HEK293 (cell line): Measurements from ENCODE around the gene BLOC1S1.

Experiments
- CTCF ChIA-PET: fragments of 350-600 bp; formaldehyde crosslinking; extraction: SDS; loops from one replicate; lab custom pipeline; 2021; ENCODE audit warnings: antibody characterized with exemption; lab: Yijun Ruan, JAX
- POLR2A ChIA-PET: fragments of 300-600 bp; formaldehyde crosslinking; extraction: SDS; loops from one replicate; lab custom pipeline; 2020; ENCODE audit warnings: antibody characterized with exemption, inconsistent platforms; lab: Yijun Ruan, JAX
- H3K27ac ChIP-seq: fragments of 200-500 bp; sonication (Bioruptor generic); 2 replicates; pipeline ENCODE4 v1.5.1; 2014; ENCODE audit warnings: low read depth, low read length, control low read depth, inconsistent platforms; ENCODE audit errors: extremely low read depth
- H3K36me3 ChIP-seq, 2 experiments: fragments of 200-500 bp in 1 of 2; sonication (Bioruptor generic) in 1 of 2; 1 replicate in 1 of 2; 2 replicates in 1 of 2; pipeline ENCODE4 v1.5.1; 2014 to 2017; ENCODE audit warnings: inconsistent platforms in 2 of 2, low read length in 2 of 2; ENCODE audit not compliant: control insufficient read depth in 2 of 2, insufficient read depth in 1 of 2
- H3K4me1 ChIP-seq: fragments of 200-500 bp; sonication (Bioruptor generic); 2 replicates; pipeline ENCODE4 v1.5.1; 2014; ENCODE audit warnings: mild to moderate bottlenecking, low read length, inconsistent platforms; ENCODE audit not compliant: control insufficient read depth, insufficient read depth
- H3K4me3 ChIP-seq: 2 replicates; pipeline ENCODE4 v1.5.1; 2011; ENCODE audit warnings: low read depth, mild to moderate bottlenecking, control low read depth, low read length, moderate library complexity
- H3K9me3 ChIP-seq: fragments of 200-500 bp; sonication (Bioruptor generic); 2 replicates; pipeline ENCODE4 v1.5.1; 2014; ENCODE audit warnings: low read depth, low read length, inconsistent platforms; ENCODE audit not compliant: control insufficient read depth, insufficient read depth
- HOXD13 ChIP-seq: sonication (generic); formaldehyde crosslinking; IDR thresholded peaks from 2 replicates; pipeline ENCODE4 v1.8.0; 2022; ENCODE audit warnings: missing genetic modification reagents, borderline replicate concordance
- IKZF3 ChIP-seq: fragments of 450-650 bp; IDR thresholded peaks from 2 replicates; pipeline ENCODE4 v1.5.0; 2018; ENCODE audit warnings: missing biosample characterization, mild to moderate bottlenecking, missing genetic modification characterization, moderate library complexity
- SETDB1 ChIP-seq: IDR thresholded peaks from one replicate; pipeline ENCODE4 v1.6.1; 2017; ENCODE audit warnings: mild to moderate bottlenecking, low read length, moderate library complexity, mixed read lengths; ENCODE audit not compliant: insufficient read length
- ZBTB7A ChIP-seq: fragments of 450-650 bp; formaldehyde crosslinking; IDR thresholded peaks from 2 replicates; pipeline ENCODE4 v1.5.1; 2016; ENCODE audit warnings: low read depth, missing biosample characterization, missing genetic modification characterization
- ZNF202 ChIP-seq: fragments of 450-650 bp; formaldehyde crosslinking; IDR thresholded peaks from 2 replicates; pipeline ENCODE4 v1.5.1; 2016; ENCODE audit warnings: missing biosample characterization, missing genetic modification characterization, borderline replicate concordance
- ZNF23 ChIP-seq: fragments of 450-650 bp; formaldehyde crosslinking; IDR thresholded peaks from 2 replicates; pipeline ENCODE4 v1.5.1; 2016; ENCODE audit warnings: missing biosample characterization, missing genetic modification characterization, borderline replicate concordance
- ZNF274 ChIP-seq, 2 experiments: fragments of 200-500 bp in 1 of 2; fragments of 450-650 bp in 1 of 2; sonication (Bioruptor generic) in 1 of 2; formaldehyde crosslinking in 1 of 2; IDR thresholded peaks; 2 replicates each; pipeline versions ENCODE4 v1.5.1 to v1.6.1; 2014 to 2016; ENCODE audit warnings: borderline replicate concordance in 1 of 2, inconsistent platforms in 1 of 2, low read length in 1 of 2, missing biosample characterization in 1 of 2, missing genetic modification characterization in 1 of 2
- ZNF350 ChIP-seq: fragments of 450-650 bp; formaldehyde crosslinking; IDR thresholded peaks from 2 replicates; pipeline ENCODE4 v1.5.0; 2017; ENCODE audit warnings: missing biosample characterization, mild to moderate bottlenecking, missing genetic modification characterization
- ZNF394 ChIP-seq: fragments of 450-650 bp; formaldehyde crosslinking; IDR thresholded peaks from 2 replicates; pipeline ENCODE4 v1.5.1; 2016; ENCODE audit warnings: missing biosample characterization, missing genetic modification characterization, mild to moderate bottlenecking, moderate library complexity, borderline replicate concordance
- ZNF426 ChIP-seq: fragments of 450-650 bp; formaldehyde crosslinking; IDR thresholded peaks from 2 replicates; pipeline ENCODE4 v1.5.1; 2017; ENCODE audit warnings: missing biosample characterization, missing genetic modification characterization, mild to moderate bottlenecking, inconsistent platforms, moderate library complexity
- ZNF624 ChIP-seq: fragments of 450-650 bp; formaldehyde crosslinking; IDR thresholded peaks from 2 replicates; pipeline ENCODE4 v1.5.1; 2017; ENCODE audit warnings: missing biosample characterization, missing genetic modification characterization
- ZNF660 ChIP-seq: fragments of 450-650 bp; IDR thresholded peaks from 2 replicates; pipeline ENCODE4 v1.5.1; 2018; ENCODE audit warnings: missing biosample characterization, mild to moderate bottlenecking, missing genetic modification characterization
- ZNF704 ChIP-seq: fragments of 450-650 bp; formaldehyde crosslinking; IDR thresholded peaks from 2 replicates; pipeline ENCODE4 v1.5.1; 2016; ENCODE audit warnings: missing biosample characterization, missing genetic modification characterization
- ZNF76 ChIP-seq: fragments of 450-650 bp; formaldehyde crosslinking; IDR thresholded peaks from 2 replicates; pipeline ENCODE4; 2016; ENCODE audit warnings: low read depth, missing biosample characterization, missing genetic modification characterization, borderline replicate concordance
- ZNF768 ChIP-seq: fragments of 450-650 bp; formaldehyde crosslinking; IDR thresholded peaks from 2 replicates; pipeline ENCODE4 v1.5.1; 2018; ENCODE audit warnings: missing biosample characterization, mild to moderate bottlenecking, missing genetic modification characterization
- TF ChIP-seq, protein P1 (sequence below): fragments of 450-650 bp; IDR thresholded peaks from 2 replicates; pipeline ENCODE4 v1.5.1; 2018; ENCODE audit warnings: missing biosample characterization, missing genetic modification characterization
- TF ChIP-seq, protein P2 (sequence below): fragments of 450-650 bp; formaldehyde crosslinking; IDR thresholded peaks from 2 replicates; pipeline ENCODE4 v1.5.1; 2016; ENCODE audit warnings: missing biosample characterization, missing genetic modification characterization
- TF ChIP-seq, protein P3 (sequence below): fragments of 450-650 bp; formaldehyde crosslinking; IDR thresholded peaks from 2 replicates; pipeline ENCODE4 v1.5.1; 2016; ENCODE audit warnings: missing biosample characterization, missing genetic modification characterization
- TF ChIP-seq, protein P4 (sequence below): fragments of 450-650 bp; formaldehyde crosslinking; conservative IDR thresholded peaks from 2 replicates; pipeline ENCODE4 v1.5.1; 2016; ENCODE audit warnings: low read depth, missing biosample characterization, missing genetic modification characterization
- TF ChIP-seq, protein P5 (sequence below): fragments of 450-650 bp; formaldehyde crosslinking; IDR thresholded peaks from 2 replicates; pipeline ENCODE4 v1.5.1; 2017; ENCODE audit warnings: missing biosample characterization, missing genetic modification characterization

The BLOC1S1 gene

GRCh38 chr12:55722948-55723347 is 7.1 kb downstream of the BLOC1S1 start:
- CTCF ChIA-PET, result interaction anchor here (0.7 to 7.0 kb wide), 6 partner anchors 8 to 77 kb away, joined by 3 to 127 read pairs (median 4); partner anchors contain the start of gene ITGA7
- Histone ChIP-seq H3K27ac (no peak overlapping the region), H3K9me3 (no peaks in the 10 kb centered on the region), H3K4me1 (peaks cover under 1% of the 10 kb centered on the region; the same call in 1 of the 2 replicates), H3K4me3 (no peak overlapping the region), H3K36me3 (peaks cover 12 to 72% of the 10 kb centered on the region in 2 experiments)
- POLR2A ChIA-PET, result interaction anchor here (0.6 to 1.3 kb wide), 3 partner anchors 22 to 145 kb away, joined by 3 to 4 read pairs (median 4); no protein-coding TSS in a partner anchor
- no peak for TF ChIP-seq ZNF202 (tag by site-specific recombination)
- no peak for TF ChIP-seq ZNF624 (tag by site-specific recombination)
- no peak for TF ChIP-seq ZNF23 (tag by site-specific recombination)
- TF ChIP-seq, protein P1, sequence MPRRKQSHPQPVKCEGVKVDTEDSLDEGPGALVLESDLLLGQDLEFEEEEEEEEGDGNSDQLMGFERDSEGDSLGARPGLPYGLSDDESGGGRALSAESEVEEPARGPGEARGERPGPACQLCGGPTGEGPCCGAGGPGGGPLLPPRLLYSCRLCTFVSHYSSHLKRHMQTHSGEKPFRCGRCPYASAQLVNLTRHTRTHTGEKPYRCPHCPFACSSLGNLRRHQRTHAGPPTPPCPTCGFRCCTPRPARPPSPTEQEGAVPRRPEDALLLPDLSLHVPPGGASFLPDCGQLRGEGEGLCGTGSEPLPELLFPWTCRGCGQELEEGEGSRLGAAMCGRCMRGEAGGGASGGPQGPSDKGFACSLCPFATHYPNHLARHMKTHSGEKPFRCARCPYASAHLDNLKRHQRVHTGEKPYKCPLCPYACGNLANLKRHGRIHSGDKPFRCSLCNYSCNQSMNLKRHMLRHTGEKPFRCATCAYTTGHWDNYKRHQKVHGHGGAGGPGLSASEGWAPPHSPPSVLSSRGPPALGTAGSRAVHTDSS (tag by site-specific recombination), result no peak
- TF ChIP-seq, protein P2, sequence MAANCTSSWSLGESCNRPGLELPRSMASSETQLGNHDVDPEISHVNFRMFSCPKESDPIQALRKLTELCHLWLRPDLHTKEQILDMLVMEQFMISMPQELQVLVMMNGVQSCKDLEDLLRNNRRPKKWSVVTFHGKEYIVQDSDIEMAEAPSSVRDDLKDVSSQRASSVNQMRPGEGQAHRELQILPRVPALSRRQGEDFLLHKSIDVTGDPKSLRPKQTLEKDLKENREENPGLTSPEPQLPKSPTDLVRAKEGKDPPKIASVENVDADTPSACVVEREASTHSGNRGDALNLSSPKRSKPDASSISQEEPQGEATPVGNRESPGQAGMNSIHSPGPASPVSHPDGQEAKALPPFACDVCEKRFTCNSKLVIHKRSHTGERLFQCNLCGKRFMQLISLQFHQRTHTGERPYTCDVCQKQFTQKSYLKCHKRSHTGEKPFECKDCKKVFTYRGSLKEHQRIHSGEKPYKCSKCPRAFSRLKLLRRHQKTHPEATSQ (tag by site-specific recombination), result no peak
- TF ChIP-seq, protein P3, sequence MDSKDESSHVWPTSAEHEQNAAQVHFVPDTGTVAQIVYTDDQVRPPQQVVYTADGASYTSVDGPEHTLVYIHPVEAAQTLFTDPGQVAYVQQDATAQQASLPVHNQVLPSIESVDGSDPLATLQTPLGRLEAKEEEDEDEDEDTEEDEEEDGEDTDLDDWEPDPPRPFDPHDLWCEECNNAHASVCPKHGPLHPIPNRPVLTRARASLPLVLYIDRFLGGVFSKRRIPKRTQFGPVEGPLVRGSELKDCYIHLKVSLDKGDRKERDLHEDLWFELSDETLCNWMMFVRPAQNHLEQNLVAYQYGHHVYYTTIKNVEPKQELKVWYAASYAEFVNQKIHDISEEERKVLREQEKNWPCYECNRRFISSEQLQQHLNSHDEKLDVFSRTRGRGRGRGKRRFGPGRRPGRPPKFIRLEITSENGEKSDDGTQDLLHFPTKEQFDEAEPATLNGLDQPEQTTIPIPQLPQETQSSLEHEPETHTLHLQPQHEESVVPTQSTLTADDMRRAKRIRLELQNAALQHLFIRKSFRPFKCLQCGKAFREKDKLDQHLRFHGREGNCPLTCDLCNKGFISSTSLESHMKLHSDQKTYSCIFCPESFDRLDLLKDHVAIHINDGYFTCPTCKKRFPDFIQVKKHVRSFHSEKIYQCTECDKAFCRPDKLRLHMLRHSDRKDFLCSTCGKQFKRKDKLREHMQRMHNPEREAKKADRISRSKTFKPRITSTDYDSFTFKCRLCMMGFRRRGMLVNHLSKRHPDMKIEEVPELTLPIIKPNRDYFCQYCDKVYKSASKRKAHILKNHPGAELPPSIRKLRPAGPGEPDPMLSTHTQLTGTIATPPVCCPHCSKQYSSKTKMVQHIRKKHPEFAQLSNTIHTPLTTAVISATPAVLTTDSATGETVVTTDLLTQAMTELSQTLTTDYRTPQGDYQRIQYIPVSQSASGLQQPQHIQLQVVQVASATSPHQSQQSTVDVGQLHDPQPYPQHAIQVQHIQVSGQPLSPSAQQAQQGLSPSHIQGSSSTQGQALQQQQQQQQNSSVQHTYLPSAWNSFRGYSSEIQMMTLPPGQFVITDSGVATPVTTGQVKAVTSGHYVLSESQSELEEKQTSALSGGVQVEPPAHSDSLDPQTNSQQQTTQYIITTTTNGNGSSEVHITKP, result no peak; the same call in 1 of the 2 replicates
- no peak for TF ChIP-seq ZNF426 (tag by site-specific recombination)
- TF ChIP-seq HOXD13 (CRISPR knock-in tag), result no peak
- TF ChIP-seq, protein P4, sequence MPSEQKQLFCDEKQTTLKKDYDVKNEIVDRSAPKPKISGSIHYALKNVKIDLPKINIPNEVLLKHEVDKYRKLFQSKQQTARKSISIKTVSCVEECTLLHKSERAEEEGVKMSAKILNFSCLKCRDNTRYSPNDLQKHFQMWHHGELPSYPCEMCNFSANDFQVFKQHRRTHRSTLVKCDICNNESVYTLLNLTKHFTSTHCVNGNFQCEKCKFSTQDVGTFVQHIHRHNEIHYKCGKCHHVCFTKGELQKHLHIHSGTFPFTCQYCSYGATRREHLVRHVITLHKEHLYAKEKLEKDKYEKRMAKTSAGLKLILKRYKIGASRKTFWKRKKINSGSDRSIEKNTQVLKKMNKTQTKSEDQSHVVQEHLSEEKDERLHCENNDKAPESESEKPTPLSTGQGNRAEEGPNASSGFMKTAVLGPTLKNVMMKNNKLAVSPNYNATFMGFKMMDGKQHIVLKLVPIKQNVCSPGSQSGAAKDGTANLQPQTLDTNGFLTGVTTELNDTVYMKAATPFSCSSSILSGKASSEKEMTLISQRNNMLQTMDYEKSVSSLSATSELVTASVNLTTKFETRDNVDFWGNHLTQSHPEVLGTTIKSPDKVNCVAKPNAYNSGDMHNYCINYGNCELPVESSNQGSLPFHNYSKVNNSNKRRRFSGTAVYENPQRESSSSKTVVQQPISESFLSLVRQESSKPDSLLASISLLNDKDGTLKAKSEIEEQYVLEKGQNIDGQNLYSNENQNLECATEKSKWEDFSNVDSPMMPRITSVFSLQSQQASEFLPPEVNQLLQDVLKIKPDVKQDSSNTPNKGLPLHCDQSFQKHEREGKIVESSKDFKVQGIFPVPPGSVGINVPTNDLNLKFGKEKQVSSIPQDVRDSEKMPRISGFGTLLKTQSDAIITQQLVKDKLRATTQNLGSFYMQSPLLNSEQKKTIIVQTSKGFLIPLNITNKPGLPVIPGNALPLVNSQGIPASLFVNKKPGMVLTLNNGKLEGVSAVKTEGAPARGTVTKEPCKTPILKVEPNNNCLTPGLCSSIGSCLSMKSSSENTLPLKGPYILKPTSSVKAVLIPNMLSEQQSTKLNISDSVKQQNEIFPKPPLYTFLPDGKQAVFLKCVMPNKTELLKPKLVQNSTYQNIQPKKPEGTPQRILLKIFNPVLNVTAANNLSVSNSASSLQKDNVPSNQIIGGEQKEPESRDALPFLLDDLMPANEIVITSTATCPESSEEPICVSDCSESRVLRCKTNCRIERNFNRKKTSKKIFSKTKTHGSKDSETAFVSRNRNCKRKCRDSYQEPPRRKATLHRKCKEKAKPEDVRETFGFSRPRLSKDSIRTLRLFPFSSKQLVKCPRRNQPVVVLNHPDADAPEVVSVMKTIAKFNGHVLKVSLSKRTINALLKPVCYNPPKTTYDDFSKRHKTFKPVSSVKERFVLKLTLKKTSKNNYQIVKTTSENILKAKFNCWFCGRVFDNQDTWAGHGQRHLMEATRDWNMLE (tag by site-specific recombination), result no peak
- no peak for TF ChIP-seq ZNF660 (tag by site-specific recombination)
- TF ChIP-seq ZNF76 (tag by site-specific recombination), result no peak
- TF ChIP-seq, protein P5, sequence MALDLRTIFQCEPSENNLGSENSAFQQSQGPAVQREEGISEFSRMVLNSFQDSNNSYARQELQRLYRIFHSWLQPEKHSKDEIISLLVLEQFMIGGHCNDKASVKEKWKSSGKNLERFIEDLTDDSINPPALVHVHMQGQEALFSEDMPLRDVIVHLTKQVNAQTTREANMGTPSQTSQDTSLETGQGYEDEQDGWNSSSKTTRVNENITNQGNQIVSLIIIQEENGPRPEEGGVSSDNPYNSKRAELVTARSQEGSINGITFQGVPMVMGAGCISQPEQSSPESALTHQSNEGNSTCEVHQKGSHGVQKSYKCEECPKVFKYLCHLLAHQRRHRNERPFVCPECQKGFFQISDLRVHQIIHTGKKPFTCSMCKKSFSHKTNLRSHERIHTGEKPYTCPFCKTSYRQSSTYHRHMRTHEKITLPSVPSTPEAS, result no peak
- no peak for TF ChIP-seq ZNF704 (tag by site-specific recombination)
- TF ChIP-seq SETDB1, result no peak
- no peak for TF ChIP-seq ZBTB7A (tag by site-specific recombination)
- no peak for TF ChIP-seq IKZF3 (tag by site-specific recombination)
- no peak for TF ChIP-seq ZNF394 (tag by site-specific recombination)
- TF ChIP-seq ZNF350 (tag by site-specific recombination), result no peak
- no peak for TF ChIP-seq ZNF274 (IDR thresholded peaks at IDR 0.05; ENCODE audit: low read length)
- no peak for TF ChIP-seq ZNF274 (tag by site-specific recombination; IDR thresholded peaks at IDR 0.05; ENCODE audit: borderline replicate concordance)
- TF ChIP-seq ZNF768 (tag by site-specific recombination), result no peak
